ENCODE results near the gene CFAP77. TPM values are rescaled to one million over a fixed set of nuclear protein-coding genes. Genes with fewer than 3 reads are reported as not detected.

CFAP77 gene
- total RNA-seq, 1 experiment from 2014 or later = not detected

DNA sequence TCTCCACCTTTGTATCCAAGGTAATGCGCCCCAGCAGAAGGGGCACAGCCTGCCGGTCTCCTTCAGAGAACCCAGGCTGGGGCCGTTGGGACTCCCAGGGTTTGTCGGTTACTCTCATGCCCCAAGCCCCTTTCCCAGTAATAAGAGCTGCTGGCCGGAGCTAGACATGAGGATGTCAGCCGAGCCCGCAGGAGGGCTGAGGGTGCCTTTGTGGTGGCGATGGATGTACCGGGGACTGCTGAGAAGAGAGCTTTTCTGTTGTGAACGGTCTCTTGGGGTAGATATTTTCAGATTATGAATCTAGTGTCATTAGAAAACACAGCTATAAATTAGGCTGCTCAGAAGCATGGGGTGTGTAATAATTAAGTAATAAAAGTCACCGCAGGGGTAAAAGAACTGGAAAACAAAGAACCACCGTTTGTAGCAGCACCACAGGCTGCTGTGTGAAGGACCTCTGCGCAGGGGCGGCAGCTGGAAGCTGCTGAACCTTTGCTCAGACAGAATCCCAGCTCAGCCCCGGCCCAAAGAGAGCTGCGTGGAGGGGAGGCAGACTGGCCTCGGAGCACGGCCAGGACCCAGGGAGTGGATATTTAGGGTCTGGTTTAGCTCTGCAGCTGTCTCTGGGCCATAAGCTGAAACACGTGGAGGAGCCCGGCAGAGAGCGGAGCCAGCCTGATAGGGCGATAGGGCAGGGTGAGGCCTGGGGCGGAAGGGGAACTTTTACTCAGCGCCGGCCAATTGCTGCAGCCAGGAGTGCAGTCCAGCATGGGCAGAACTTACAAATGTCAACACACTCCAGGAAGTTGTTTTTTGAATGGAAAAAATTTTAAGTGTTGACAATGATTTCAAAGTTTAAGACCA is 121.9 kb downstream of the CFAP77 start:
- H3K27ac ChIP-seq (ENCODE audit: low read depth, low read length, poor library complexity, severe bottlenecking) = no peak overlapping the region
- ChIA-PET POLR2A (ENCODE audit: low non-redundant PET) (no interaction called here), CTCF (interaction anchor here (0.7 kb wide), 1 partner anchor 870 kb away, joined by 4 read pairs; no protein-coding TSS in a partner anchor)
- TF ChIP-seq, protein P1, sequence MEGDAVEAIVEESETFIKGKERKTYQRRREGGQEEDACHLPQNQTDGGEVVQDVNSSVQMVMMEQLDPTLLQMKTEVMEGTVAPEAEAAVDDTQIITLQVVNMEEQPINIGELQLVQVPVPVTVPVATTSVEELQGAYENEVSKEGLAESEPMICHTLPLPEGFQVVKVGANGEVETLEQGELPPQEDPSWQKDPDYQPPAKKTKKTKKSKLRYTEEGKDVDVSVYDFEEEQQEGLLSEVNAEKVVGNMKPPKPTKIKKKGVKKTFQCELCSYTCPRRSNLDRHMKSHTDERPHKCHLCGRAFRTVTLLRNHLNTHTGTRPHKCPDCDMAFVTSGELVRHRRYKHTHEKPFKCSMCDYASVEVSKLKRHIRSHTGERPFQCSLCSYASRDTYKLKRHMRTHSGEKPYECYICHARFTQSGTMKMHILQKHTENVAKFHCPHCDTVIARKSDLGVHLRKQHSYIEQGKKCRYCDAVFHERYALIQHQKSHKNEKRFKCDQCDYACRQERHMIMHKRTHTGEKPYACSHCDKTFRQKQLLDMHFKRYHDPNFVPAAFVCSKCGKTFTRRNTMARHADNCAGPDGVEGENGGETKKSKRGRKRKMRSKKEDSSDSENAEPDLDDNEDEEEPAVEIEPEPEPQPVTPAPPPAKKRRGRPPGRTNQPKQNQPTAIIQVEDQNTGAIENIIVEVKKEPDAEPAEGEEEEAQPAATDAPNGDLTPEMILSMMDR (conservative IDR thresholded peaks at IDR 0.05; ENCODE audit: low read depth, low read length) = no peak
- peak; percentile 30 for TF ChIP-seq EZH2 (IDR thresholded peaks at IDR 0.05; ENCODE audit: borderline replicate concordance, low read depth, low read length, poor library complexity, severe bottlenecking)
- intact Hi-C loops (cut with micrococcal nuclease; ENCODE audit: unreplicated experiment) = no loop called here
- peaks cover 40% of the 10 kb centered on the region for H3K27me3 ChIP-seq (replicated peaks; ENCODE audit: insufficient read depth, low read depth, low read length, poor library complexity)
- BruUV-seq (replicated peaks) = no TSS peak
- no peaks in the 10 kb centered on the region for H3K36me3 ChIP-seq (ENCODE audit: insufficient read depth, low read length, poor library complexity, severe bottlenecking)
- DNase-seq (ENCODE audit: low spot score) = no peak
- H3K9me3 ChIP-seq (ENCODE audit: low read depth, low read length, poor library complexity, severe bottlenecking) = peaks cover 10% of the 10 kb centered on the region
- H3K4me3 ChIP-seq (ENCODE audit: low read depth, low read length, poor library complexity, severe bottlenecking) = no peak overlapping the region
- peaks cover 6% of the 10 kb centered on the region for H3K4me1 ChIP-seq (ENCODE audit: insufficient read depth, low read length, poor library complexity, severe bottlenecking)

DNA sequence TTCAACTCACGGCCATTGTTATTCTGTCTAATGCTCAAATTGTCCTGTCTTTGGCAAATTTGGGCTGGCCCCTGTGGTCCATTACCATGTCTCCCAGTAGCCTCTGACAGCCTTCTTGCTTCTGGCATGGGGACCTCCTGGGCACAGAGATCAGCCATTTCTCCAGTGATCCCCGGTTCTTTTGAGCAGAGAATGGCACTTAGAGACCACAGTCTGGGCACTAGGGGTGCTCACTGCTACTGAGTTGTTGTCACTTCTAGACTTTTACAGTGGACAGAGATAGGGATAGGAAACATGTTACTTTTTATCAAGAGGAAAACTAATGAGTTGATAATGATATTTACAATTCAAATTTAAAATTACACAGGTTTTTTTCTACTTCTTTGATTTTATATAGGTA is 124.8 kb downstream of the CFAP77 start:
- ChIA-PET POLR2A (ENCODE audit: low non-redundant PET) (no interaction called here), CTCF (no interaction called here)
- intact Hi-C loops (cut with micrococcal nuclease; ENCODE audit: unreplicated experiment) = no loop called here
- H3K4me1 ChIP-seq (ENCODE audit: insufficient read depth, low read length, poor library complexity, severe bottlenecking) = peaks cover 6% of the 10 kb centered on the region
- DNase-seq (ENCODE audit: low spot score) = no peak
- peaks cover 36% of the 10 kb centered on the region for H3K27me3 ChIP-seq (replicated peaks; ENCODE audit: insufficient read depth, low read depth, low read length, poor library complexity)
- BruUV-seq (replicated peaks) = no TSS peak
- TF ChIP-seq, protein P1 (conservative IDR thresholded peaks at IDR 0.05; ENCODE audit: low read depth, low read length) = no peak
- TF ChIP-seq EZH2 (IDR thresholded peaks at IDR 0.05; ENCODE audit: borderline replicate concordance, low read depth, low read length, poor library complexity, severe bottlenecking) = no peak
- H3K9me3 ChIP-seq (ENCODE audit: low read depth, low read length, poor library complexity, severe bottlenecking) = peaks cover 10% of the 10 kb centered on the region
- H3K27ac ChIP-seq (ENCODE audit: low read depth, low read length, poor library complexity, severe bottlenecking) = no peak overlapping the region
- no peaks in the 10 kb centered on the region for H3K36me3 ChIP-seq (ENCODE audit: insufficient read depth, low read length, poor library complexity, severe bottlenecking)
- no peak overlapping the region for H3K4me3 ChIP-seq (ENCODE audit: low read depth, low read length, poor library complexity, severe bottlenecking)

DNA sequence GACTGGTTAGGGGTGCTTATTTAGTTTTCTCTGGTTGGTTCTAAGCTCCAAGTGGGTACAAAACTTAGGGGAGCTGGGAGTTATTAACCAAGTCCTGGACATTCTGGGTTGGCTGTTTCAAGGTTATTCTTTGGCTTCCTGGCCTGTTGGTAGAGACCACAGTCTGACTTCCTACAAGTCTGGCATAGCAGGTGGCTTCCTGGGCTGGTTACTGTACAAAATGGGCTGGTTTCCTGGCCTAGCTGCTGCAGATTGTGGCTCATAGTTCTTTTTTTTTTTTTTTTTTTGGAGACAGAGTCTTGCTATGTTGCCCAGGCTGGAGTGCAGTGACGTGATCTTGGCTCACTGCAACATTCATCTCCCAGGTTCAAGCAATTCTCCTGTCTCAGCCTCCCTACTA is 126.1 kb downstream of the CFAP77 start:
- DNase-seq (ENCODE audit: low spot score) = no peak
- Histone ChIP-seq H3K27me3 (replicated peaks; ENCODE audit: insufficient read depth, low read depth, low read length, poor library complexity) (peaks cover 23% of the 10 kb centered on the region), H3K4me3 (ENCODE audit: low read depth, low read length, poor library complexity, severe bottlenecking) (no peak overlapping the region), H3K9me3 (ENCODE audit: low read depth, low read length, poor library complexity, severe bottlenecking) (peaks cover 10% of the 10 kb centered on the region), H3K27ac (ENCODE audit: low read depth, low read length, poor library complexity, severe bottlenecking) (no peak overlapping the region), H3K36me3 (ENCODE audit: insufficient read depth, low read length, poor library complexity, severe bottlenecking) (no peaks in the 10 kb centered on the region), H3K4me1 (ENCODE audit: insufficient read depth, low read length, poor library complexity, severe bottlenecking) (peaks cover 6% of the 10 kb centered on the region)
- TF ChIP-seq EZH2 (IDR thresholded peaks at IDR 0.05; ENCODE audit: borderline replicate concordance, low read depth, low read length, poor library complexity, severe bottlenecking) = no peak
- TF ChIP-seq, protein P1 (conservative IDR thresholded peaks at IDR 0.05; ENCODE audit: low read depth, low read length) = no peak
- CTCF ChIA-PET = no interaction called here
- POLR2A ChIA-PET (ENCODE audit: low non-redundant PET) = no interaction called here
- BruUV-seq (replicated peaks) = no TSS peak
- intact Hi-C loops (cut with micrococcal nuclease; ENCODE audit: unreplicated experiment) = no loop called here

Data from A673 (cell line).